SK-N-SH (cell line): ENCODE results near the gene MBP. TPM values are rescaled to one million over a fixed set of nuclear protein-coding genes. Genes with fewer than 3 reads are reported as not detected.

Experiments used
- CTCF ChIA-PET: fragments of 300-600, 350-600 bp; formaldehyde crosslinking; extraction: SDS; loops from one replicate; lab custom pipeline; 2021; lab: Yijun Ruan, JAX
- POLR2A ChIA-PET: fragments of 350-600 bp; sonication (Branson Sonifier 250); formaldehyde crosslinking; extraction: SDS; loops from one replicate; lab custom pipeline; 2020; ENCODE audit warnings: antibody characterized with exemption, inconsistent platforms; lab: Yijun Ruan, JAX
- DNase-seq: peaks from one replicate; pipeline ENCODE4 v3.0.0; 2012
- H2AFZ ChIP-seq: fragments of 200-600 bp; sonication (generic); 2 replicates; pipeline ENCODE4 v1.8.1; 2016; ENCODE audit warnings: antibody characterized with exemption, mild to moderate bottlenecking, low read depth
- H3F3A ChIP-seq: fragments of 200-600 bp; sonication (generic); replicated peaks from 2 replicates; pipeline ENCODE3; 2016; ENCODE audit warnings: antibody characterized with exemption, mild to moderate bottlenecking; ENCODE audit not compliant: insufficient read depth
- H3K27ac ChIP-seq, 2 experiments: fragments of 200-500 bp in 1 of 2; fragments of 200-600 bp in 1 of 2; sonication (Bioruptor generic) in 1 of 2; sonication (generic), shearing (Covaris generic) in 1 of 2; 2 replicates each; pipeline versions ENCODE4 v1.5.1 to v1.6.1; 2014 to 2016; ENCODE audit warnings: low read depth in 2 of 2, inconsistent platforms in 1 of 2, low read length in 1 of 2, mild to moderate bottlenecking in 1 of 2, mixed read lengths in 1 of 2
- H3K27me3 ChIP-seq: fragments of 200-600 bp; sonication (generic), shearing (Covaris generic); 2 replicates; pipeline ENCODE4 v1.6.1; 2016; ENCODE audit warnings: mixed run types; ENCODE audit not compliant: insufficient read depth
- H3K36me3 ChIP-seq, 2 experiments: fragments of 200-500 bp in 1 of 2; fragments of 200-600 bp in 1 of 2; sonication (Bioruptor generic) in 1 of 2; sonication (generic) in 1 of 2; replicated peaks in 1 of 2; 2 replicates each; pipeline versions ENCODE3 to v1.5.1; 2014 to 2016; ENCODE audit warnings: low read length in 1 of 2, mild to moderate bottlenecking in 1 of 2; ENCODE audit not compliant: insufficient read depth in 2 of 2, control insufficient read depth in 1 of 2
- H3K4me1 ChIP-seq, 2 experiments: fragments of 200-500 bp in 1 of 2; fragments of 200-600 bp in 1 of 2; sonication (Bioruptor generic) in 1 of 2; sonication (generic), shearing (Covaris generic) in 1 of 2; 2 replicates each; pipeline versions ENCODE4 v1.5.1 to v1.6.1; 2014 to 2016; ENCODE audit warnings: low read depth in 1 of 2, low read length in 1 of 2, mixed run types in 1 of 2; ENCODE audit not compliant: insufficient read depth in 2 of 2, control insufficient read depth in 1 of 2
- H3K4me2 ChIP-seq: fragments of 200-600 bp; sonication (generic), shearing (Covaris generic); 2 replicates; pipeline ENCODE4 v1.6.1; 2017; ENCODE audit warnings: mixed run types
- H3K4me3 ChIP-seq, 2 experiments: fragments of 200-500 bp in 1 of 2; fragments of 200-600 bp in 1 of 2; sonication (Bioruptor generic) in 1 of 2; sonication (generic), shearing (Covaris generic) in 1 of 2; 2 replicates each; pipeline versions ENCODE4 v1.5.1 to v1.8.1; 2014 to 2016; ENCODE audit warnings: low read depth in 2 of 2, inconsistent platforms in 1 of 2, low read length in 1 of 2, mild to moderate bottlenecking in 1 of 2, mixed read lengths in 1 of 2, moderate library complexity in 1 of 2
- H3K79me2 ChIP-seq: fragments of 200-600 bp; sonication (generic); 2 replicates; pipeline ENCODE4 v1.8.1; 2017; ENCODE audit warnings: mild to moderate bottlenecking; ENCODE audit not compliant: insufficient read depth
- H3K9ac ChIP-seq: fragments of 200-600 bp; sonication (generic); 2 replicates; pipeline ENCODE4 v1.6.1; 2017; ENCODE audit warnings: mixed run types
- H3K9me2 ChIP-seq: fragments of 200-600 bp; sonication (generic); 2 replicates; pipeline ENCODE4 v1.6.1; 2017; ENCODE audit warnings: mixed run types
- H3K9me3 ChIP-seq: fragments of 200-600 bp; sonication (generic); 2 replicates; pipeline ENCODE4 v1.6.1; 2017; ENCODE audit warnings: mixed run types, mild to moderate bottlenecking, moderate library complexity
- H4K20me1 ChIP-seq: fragments of 200-600 bp; sonication (generic); 2 replicates; pipeline ENCODE4 v1.6.1; 2017; ENCODE audit warnings: mild to moderate bottlenecking, mixed run types; ENCODE audit not compliant: insufficient read depth
- CTCF ChIP-seq: fragments of 200-600 bp; sonication (generic); IDR thresholded peaks from 2 replicates; pipeline ENCODE4 v1.6.1; 2017; ENCODE audit warnings: antibody characterized with exemption, mild to moderate bottlenecking, moderate library complexity
- ELF1 ChIP-seq: IDR thresholded peaks from 2 replicates; pipeline ENCODE4 v1.4.0; 2012
- EP300 ChIP-seq, 2 experiments: IDR thresholded peaks; 2 replicates each; pipeline versions ENCODE4 v1.4.0 to v1.6.1; 2012; ENCODE audit warnings: borderline replicate concordance in 1 of 2, low read depth in 1 of 2, low read length in 1 of 2
- FOSL2 ChIP-seq: IDR thresholded peaks from 2 replicates; pipeline ENCODE4 v1.4.0; 2012; ENCODE audit warnings: low read depth, mild to moderate bottlenecking, moderate library complexity, borderline replicate concordance
- FOXJ3 ChIP-seq: sonication (generic); formaldehyde crosslinking; IDR thresholded peaks from 2 replicates; pipeline ENCODE4 v1.5.1; 2020; ENCODE audit warnings: mild to moderate bottlenecking, missing genetic modification reagents
- GATA2 ChIP-seq: sonication (generic); formaldehyde crosslinking; IDR thresholded peaks from 2 replicates; pipeline ENCODE4 v1.5.0; 2020; ENCODE audit warnings: mild to moderate bottlenecking, missing genetic modification reagents
- IRF3 ChIP-seq: fragments of 150-350 bp; IDR thresholded peaks from 2 replicates; pipeline ENCODE4 v1.6.1; 2016; ENCODE audit warnings: mild to moderate bottlenecking, low read depth, low read length
- JUND ChIP-seq: IDR thresholded peaks from 2 replicates; pipeline ENCODE4 v1.4.0; 2012
- MEF2A ChIP-seq: IDR thresholded peaks from 2 replicates; pipeline ENCODE4 v1.4.0; 2012; ENCODE audit warnings: low read depth, borderline replicate concordance
- MXI1 ChIP-seq: IDR thresholded peaks from 2 replicates; pipeline ENCODE4 v1.6.1; 2012; ENCODE audit warnings: mild to moderate bottlenecking, low read depth, low read length, improper control_type of control experiment
- NFIC ChIP-seq: IDR thresholded peaks from 2 replicates; pipeline ENCODE4 v1.4.0; 2012; ENCODE audit warnings: borderline replicate concordance
- NRF1 ChIP-seq: IDR thresholded peaks from 2 replicates; pipeline ENCODE4 v1.6.1; 2012; ENCODE audit warnings: low read depth, mild to moderate bottlenecking, low read length
- POLR2AphosphoS5 ChIP-seq: IDR thresholded peaks from 2 replicates; pipeline ENCODE4 v1.6.1; 2012; ENCODE audit warnings: low read depth, low read length
- RFX5 ChIP-seq: IDR thresholded peaks from 2 replicates; pipeline ENCODE4 v1.6.1; 2012; ENCODE audit warnings: mild to moderate bottlenecking, improper control_type of control experiment, low read length
- RXRA ChIP-seq: IDR thresholded peaks from 2 replicates; pipeline ENCODE4 v1.4.0; 2012; ENCODE audit warnings: low read depth, mild to moderate bottlenecking, borderline replicate concordance
- SIN3A ChIP-seq: IDR thresholded peaks from 2 replicates; pipeline ENCODE4 v1.6.1; 2012; ENCODE audit warnings: low read depth, mild to moderate bottlenecking, low read length, moderate library complexity, borderline replicate concordance
- TCF12 ChIP-seq: IDR thresholded peaks from 2 replicates; pipeline ENCODE4 v1.4.0; 2012
- USF1 ChIP-seq: IDR thresholded peaks from 2 replicates; pipeline ENCODE4 v1.4.0; 2012; ENCODE audit warnings: low read depth, borderline replicate concordance
- YY1 ChIP-seq: IDR thresholded peaks from 2 replicates; pipeline ENCODE4 v1.4.0; 2012; ENCODE audit warnings: low read depth, mild to moderate bottlenecking
- WGBS: methylation state at CpG from one replicate; pipeline ENCODE4 v1.1.6; 2017; ENCODE audit warnings: low lambda C conversion rate; 5-methylcytosine and 5-hydroxymethylcytosine counted together
- polyA plus RNA-seq, 3 experiments: library from polyadenylated mRNA; depleted of rRNA; stranded (reverse); fragments of >200 nt; gene quantifications; 2 replicates each; pipeline ENCODE4 v1.2.3, GENCODE V29; 2012
- TF ChIP-seq, protein P1 (sequence below): IDR thresholded peaks from 2 replicates; pipeline ENCODE4 v1.4.0; 2012; ENCODE audit warnings: low read depth, borderline replicate concordance

Gene MBP
- polyA plus RNA-seq, 1 of the 3 experiments (the other 2 are of a cell fraction): 1.6 TPM

- H3K4me2 ChIP-seq: no peak overlapping the region
- no peak overlapping the region for H3K4me3 ChIP-seq
- no peak overlapping the region for H3K9ac ChIP-seq
- H3K27ac ChIP-seq: no peak overlapping the region
- 87% methylated on average over 6 of the region's 6 CpGs for WGBS
- H3K79me2 ChIP-seq: no peaks in the 10 kb centered on the region
- no peak overlapping the region for H2AFZ ChIP-seq
- H3F3A ChIP-seq: peaks cover 6% of the 10 kb centered on the region
- H3K27me3 ChIP-seq: no peaks in the 10 kb centered on the region
- no peaks in the 10 kb centered on the region for H3K36me3 ChIP-seq
- no peaks in the 10 kb centered on the region for H3K9me2 ChIP-seq
- TF ChIP-seq ELF1 (no peak), NRF1 (no peak), IRF3 (no peak), TCF12 (no peak), MXI1 (no peak), EP300 (IDR thresholded peaks at IDR 0.05; ENCODE audit: borderline replicate concordance in 1 of 2, low read depth in 1 of 2, low read length in 1 of 2) (no peak), JUND (no peak), GATA2 (CRISPR knock-in tag) (no peak), RXRA (no peak), USF1 (no peak), MEF2A (no peak), YY1 (no peak), NFIC (no peak), CTCF (no peak)
- TF ChIP-seq, all 33 proteins: peak for 0
- ChIA-PET CTCF (interaction anchor here (0.6 to 1.5 kb wide), 4 partner anchors 8 to 260 kb away, joined by 3 to 7 read pairs (median 3); no protein-coding TSS in a partner anchor), POLR2A (no interaction called here)
- no peak for DNase-seq
- no peaks in the 10 kb centered on the region for H3K9me3 ChIP-seq
- no peaks in the 10 kb centered on the region for H4K20me1 ChIP-seq
- peaks cover 0 to 7% of the 10 kb centered on the region in 2 experiments; a peak in 1 of 4 replicates for H3K4me1 ChIP-seq
These were observed 71.2 kb downstream of the MBP start for GRCh38 chr18:77061281-77061945.

DNA sequence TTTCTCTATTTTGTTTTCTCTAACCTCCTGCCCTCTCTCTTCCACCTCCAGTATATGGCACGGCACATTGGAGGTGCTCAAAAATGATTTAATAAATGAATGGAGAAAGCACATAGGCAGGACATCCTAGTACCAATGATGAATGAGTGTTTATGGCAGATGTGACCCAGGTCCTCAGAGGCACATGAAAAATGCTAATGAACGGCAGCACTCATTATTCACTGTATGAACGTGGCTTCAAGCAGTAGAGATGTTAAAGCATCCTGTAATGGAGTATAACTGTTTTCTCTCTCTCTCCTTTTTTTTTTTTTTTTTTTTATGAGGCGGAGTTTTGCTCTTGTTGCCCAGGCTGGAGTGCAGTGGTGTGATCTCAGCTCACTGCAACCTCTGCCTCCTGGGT is 72.4 kb downstream of the MBP start:
- POLR2A ChIA-PET: no interaction called here
- no peak overlapping the region for H3K4me2 ChIP-seq
- no peaks in the 10 kb centered on the region for H3K79me2 ChIP-seq
- H3K9me3 ChIP-seq: no peaks in the 10 kb centered on the region
- CTCF ChIA-PET: no interaction called here
- H4K20me1 ChIP-seq: no peaks in the 10 kb centered on the region
- no peaks in the 10 kb centered on the region for H3K9me2 ChIP-seq
- no peak overlapping the region for H3K4me3 ChIP-seq
- WGBS: 88% methylated on average over 4 of the region's 4 CpGs
- no peak for DNase-seq
- H3K36me3 ChIP-seq: no peaks in the 10 kb centered on the region
- H3F3A ChIP-seq: peaks cover 6% of the 10 kb centered on the region
- peaks cover 0 to 2% of the 10 kb centered on the region in 2 experiments; a peak in 1 of 4 replicates for H3K4me1 ChIP-seq
- no peaks in the 10 kb centered on the region for H3K27me3 ChIP-seq
- H3K9ac ChIP-seq: no peak overlapping the region
- no peak overlapping the region for H3K27ac ChIP-seq
- H2AFZ ChIP-seq: no peak overlapping the region
- TF ChIP-seq EP300 (IDR thresholded peaks at IDR 0.05; ENCODE audit: borderline replicate concordance in 1 of 2, low read depth in 1 of 2, low read length in 1 of 2) (no peak), SIN3A (no peak), NFIC (no peak), NRF1 (no peak), POLR2AphosphoS5 (no peak), FOXJ3 (CRISPR knock-in tag) (no peak), FOSL2 (no peak), RFX5 (no peak), CTCF (no peak), JUND (no peak), RXRA (no peak)
- TF ChIP-seq, protein P1, sequence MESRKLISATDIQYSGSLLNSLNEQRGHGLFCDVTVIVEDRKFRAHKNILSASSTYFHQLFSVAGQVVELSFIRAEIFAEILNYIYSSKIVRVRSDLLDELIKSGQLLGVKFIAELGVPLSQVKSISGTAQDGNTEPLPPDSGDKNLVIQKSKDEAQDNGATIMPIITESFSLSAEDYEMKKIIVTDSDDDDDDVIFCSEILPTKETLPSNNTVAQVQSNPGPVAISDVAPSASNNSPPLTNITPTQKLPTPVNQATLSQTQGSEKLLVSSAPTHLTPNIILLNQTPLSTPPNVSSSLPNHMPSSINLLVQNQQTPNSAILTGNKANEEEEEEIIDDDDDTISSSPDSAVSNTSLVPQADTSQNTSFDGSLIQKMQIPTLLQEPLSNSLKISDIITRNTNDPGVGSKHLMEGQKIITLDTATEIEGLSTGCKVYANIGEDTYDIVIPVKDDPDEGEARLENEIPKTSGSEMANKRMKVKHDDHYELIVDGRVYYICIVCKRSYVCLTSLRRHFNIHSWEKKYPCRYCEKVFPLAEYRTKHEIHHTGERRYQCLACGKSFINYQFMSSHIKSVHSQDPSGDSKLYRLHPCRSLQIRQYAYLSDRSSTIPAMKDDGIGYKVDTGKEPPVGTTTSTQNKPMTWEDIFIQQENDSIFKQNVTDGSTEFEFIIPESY: no peak
